Mucosa of stomach (tissue), 1 donor: ENCODE results near the gene ADRA2B.

Experiments used
- H3K27me3 ChIP-seq: one replicate; pipeline ENCODE4 v1.7.0; 2013; ENCODE audit warnings: mild to moderate bottlenecking, low read length; ENCODE audit not compliant: control insufficient read depth, insufficient read depth
- H3K36me3 ChIP-seq: one replicate; pipeline ENCODE4 v1.7.0; 2013; ENCODE audit warnings: low read length; ENCODE audit not compliant: control insufficient read depth, insufficient read depth
- H3K4me1 ChIP-seq: one replicate; pipeline ENCODE4 v1.7.0; 2013; ENCODE audit warnings: mild to moderate bottlenecking, low read length; ENCODE audit not compliant: control insufficient read depth, insufficient read depth
- H3K4me3 ChIP-seq: one replicate; pipeline ENCODE4 v1.7.0; 2013; ENCODE audit warnings: low read length
- H3K9ac ChIP-seq: one replicate; pipeline ENCODE4 v1.7.0; 2013; ENCODE audit warnings: mild to moderate bottlenecking, low read length, moderate library complexity
- H3K9me3 ChIP-seq: one replicate; pipeline ENCODE4 v1.7.0; 2013; ENCODE audit warnings: mild to moderate bottlenecking, low read length, moderate library complexity; ENCODE audit not compliant: control insufficient read depth
- donor health status: Pancreatic carcinoma.

ADRA2B gene

GRCh38 chr2:96117701-96118588 is 1.6 kb upstream of the ADRA2B start:
- no peak overlapping the region for H3K4me3 ChIP-seq
- H3K4me1 ChIP-seq, result peaks cover 16% of the 10 kb centered on the region
- no peaks in the 10 kb centered on the region for H3K36me3 ChIP-seq
- peak overlapping the region; percentile 45 for H3K9ac ChIP-seq
- peaks cover 63% of the 10 kb centered on the region for H3K27me3 ChIP-seq
- H3K9me3 ChIP-seq, result no peaks in the 10 kb centered on the region

- Histone ChIP-seq H3K27me3 (peaks cover 63% of the 10 kb centered on the region), H3K9me3 (no peaks in the 10 kb centered on the region), H3K4me1 (peaks cover 16% of the 10 kb centered on the region), H3K9ac (peak overlapping the region; percentile 47), H3K4me3 (no peak overlapping the region), H3K36me3 (no peaks in the 10 kb centered on the region)
Observed at GRCh38 chr2:96116879-96117533, 635 bp upstream of the ADRA2B start.

GRCh38 chr2:96115631-96116423 is 544 bp downstream of the ADRA2B start:
- Histone ChIP-seq H3K27me3 (peaks cover 53% of the 10 kb centered on the region), H3K9ac (no peak overlapping the region), H3K4me3 (no peak overlapping the region), H3K4me1 (peaks cover 16% of the 10 kb centered on the region), H3K9me3 (no peaks in the 10 kb centered on the region), H3K36me3 (no peaks in the 10 kb centered on the region)

- Histone ChIP-seq H3K36me3 (no peaks in the 10 kb centered on the region), H3K9me3 (no peaks in the 10 kb centered on the region), H3K27me3 (peaks cover 46% of the 10 kb centered on the region), H3K9ac (no peak overlapping the region), H3K4me3 (no peak overlapping the region), H3K4me1 (peaks cover 16% of the 10 kb centered on the region)
Observed at GRCh38 chr2:96114903-96115581, 1.3 kb downstream of the ADRA2B start.

- Histone ChIP-seq H3K36me3 (no peaks in the 10 kb centered on the region), H3K9me3 (no peaks in the 10 kb centered on the region), H3K27me3 (peaks cover 41% of the 10 kb centered on the region), H3K4me3 (no peak overlapping the region), H3K4me1 (peaks cover 16% of the 10 kb centered on the region), H3K9ac (no peak overlapping the region)
Observed at GRCh38 chr2:96114546-96114902, 1.8 kb downstream of the ADRA2B start.

- Histone ChIP-seq H3K9ac (no peak overlapping the region), H3K36me3 (no peaks in the 10 kb centered on the region), H3K9me3 (no peaks in the 10 kb centered on the region), H3K4me3 (no peak overlapping the region), H3K27me3 (peaks cover 35% of the 10 kb centered on the region), H3K4me1 (peaks cover 16% of the 10 kb centered on the region)
Observed at GRCh38 chr2:96113951-96114350, 2.4 kb downstream of the ADRA2B start.

- Histone ChIP-seq H3K36me3 (no peaks in the 10 kb centered on the region), H3K9me3 (no peaks in the 10 kb centered on the region), H3K4me1 (peaks cover 16% of the 10 kb centered on the region), H3K9ac (no peak overlapping the region), H3K27me3 (peaks cover 30% of the 10 kb centered on the region), H3K4me3 (no peak overlapping the region)
Observed at GRCh38 chr2:96113367-96113677, 3.0 kb downstream of the ADRA2B start.

GRCh38 chr2:96112501-96113366 is 3.6 kb downstream of the ADRA2B start:
- H3K27me3 ChIP-seq, result peaks cover 25% of the 10 kb centered on the region
- H3K4me1 ChIP-seq, result peaks cover 11% of the 10 kb centered on the region
- no peak overlapping the region for H3K4me3 ChIP-seq
- no peaks in the 10 kb centered on the region for H3K36me3 ChIP-seq
- H3K9ac ChIP-seq, result no peak overlapping the region
- H3K9me3 ChIP-seq, result no peaks in the 10 kb centered on the region

- H3K9me3 ChIP-seq, result no peaks in the 10 kb centered on the region
- no peak overlapping the region for H3K9ac ChIP-seq
- no peak overlapping the region for H3K4me3 ChIP-seq
- peaks cover 3% of the 10 kb centered on the region for H3K4me1 ChIP-seq
- H3K27me3 ChIP-seq, result peaks cover 22% of the 10 kb centered on the region
- H3K36me3 ChIP-seq, result no peaks in the 10 kb centered on the region
Observed at GRCh38 chr2:96111823-96112500, 4.4 kb downstream of the ADRA2B start.

GRCh38 chr2:96111257-96111640 is 5.1 kb downstream of the ADRA2B start:
- H3K9ac ChIP-seq, result no peak overlapping the region
- no peaks in the 10 kb centered on the region for H3K9me3 ChIP-seq
- no peak overlapping the region for H3K4me3 ChIP-seq
- H3K27me3 ChIP-seq, result peaks cover 22% of the 10 kb centered on the region
- no peaks in the 10 kb centered on the region for H3K36me3 ChIP-seq
- H3K4me1 ChIP-seq, result peaks cover 2% of the 10 kb centered on the region
